ENCODE data around the gene GIGYF2.

- TF ChIP-seq POLR2AphosphoS5 (IDR thresholded peaks at IDR 0.05; ENCODE audit: low read depth, low read length) (no peak), REST (IDR thresholded peaks at IDR 0.05; ENCODE audit: insufficient read depth in 1 of 2, low read depth in 2 of 2, low read length in 2 of 2) (no peak), TAF1 (IDR thresholded peaks at IDR 0.05; ENCODE audit: borderline replicate concordance, insufficient read depth, low read length) (no peak), SIN3A (IDR thresholded peaks at IDR 0.05; ENCODE audit: borderline replicate concordance, insufficient read depth, low read length) (no peak)
Observed at GRCh38 chr2:232771870-232772269, 74.7 kb downstream of the GIGYF2 start.

Data from PFSK-1 (cell line).